Heart left ventricle (tissue), 13 donors: ENCODE measurements around the gene CECR2.

ENCODE experiments used
- CTCF ChIP-seq, 12 donors: fragments of 200-600 bp; sonication (generic) in 4 of 12; IDR thresholded peaks; one replicate each; pipeline versions ENCODE4 v1.5.0 to v1.8.0; 2018 to 2022; ENCODE audit warnings: antibody characterized with exemption in 12 of 12, mild to moderate bottlenecking in 5 of 12
- POLR2A ChIP-seq, 2 donors: fragments of 450-650 bp; IDR thresholded peaks; one replicate each; pipeline ENCODE4 v1.6.1; 2017; ENCODE audit warnings: antibody characterized with exemption in 2 of 2, mild to moderate bottlenecking in 2 of 2, moderate library complexity in 2 of 2
- donor health status: ischemic (EF 13 %, LVEDD 7.1; RV severe dilation, severe dysfunction).
- donor health status: DM: no; HTN: yes; CAD: no.
- donor health status: DM: no; HTN: no; CAD: no.
- donor health status: ischemic (EF 25% LVEDD 6.9; RV normal size, moderate dysfunction).
- donor health status: ischemic (EF 25% LVEDD 5.7; RV mildly dilated, moderate dysfunction).
- donor health status: ischemic (EF 35%, LVEDD 5.7; RV mildly dilated, moderate dysfunction).
- donor health status: nonischemic (EF 11% LVEDD 7.7; RV severe dilation, severe dysfunction).
- donor health status: DM: yes; HTN: yes; CAD: no.
- donor health status: PGD.
- donor health status: ischemic (EF 29% LVEDD 5.4; RV normal size, mild dysfunction).
- donor health status: nonischemic (EF 23%, LVEDD 6.1; RV moderate dilation, normal function).

- TF ChIP-seq CTCF (IDR thresholded peaks at IDR 0.05) (no peak), POLR2A (IDR thresholded peaks at IDR 0.05) (no peak)
These were observed 144.8 kb downstream of the CECR2 start for GRCh38 chr22:17514084-17514483.
